Esophagus muscularis mucosa (tissue), 4 donors: ENCODE data around the gene STK40.

Experiments
- CTCF ChIP-seq, 3 experiments: fragments of 200-600 bp in 2 of 3; fragments of 450-650 bp in 1 of 3; sonication (generic) in 2 of 3; IDR thresholded peaks; one replicate each; pipeline ENCODE4 v1.5.1; 2017 to 2019; ENCODE audit warnings: antibody characterized with exemption in 3 of 3, mild to moderate bottlenecking in 2 of 3, moderate library complexity in 1 of 3
- EP300 ChIP-seq: sonication (generic); formaldehyde crosslinking; IDR thresholded peaks from one replicate; pipeline ENCODE4 v1.6.1; 2017; ENCODE audit warnings: antibody characterized with exemption
- POLR2A ChIP-seq: fragments of 450-650 bp; IDR thresholded peaks from one replicate; pipeline ENCODE4 v1.6.1; 2017; ENCODE audit warnings: antibody characterized with exemption, moderate library complexity, mild to moderate bottlenecking, low read depth
- POLR2AphosphoS5 ChIP-seq, 2 donors: sonication (generic); formaldehyde crosslinking; IDR thresholded peaks; one replicate each; pipeline ENCODE4 v1.6.1; 2017; ENCODE audit warnings: antibody characterized with exemption in 2 of 2

DNA sequence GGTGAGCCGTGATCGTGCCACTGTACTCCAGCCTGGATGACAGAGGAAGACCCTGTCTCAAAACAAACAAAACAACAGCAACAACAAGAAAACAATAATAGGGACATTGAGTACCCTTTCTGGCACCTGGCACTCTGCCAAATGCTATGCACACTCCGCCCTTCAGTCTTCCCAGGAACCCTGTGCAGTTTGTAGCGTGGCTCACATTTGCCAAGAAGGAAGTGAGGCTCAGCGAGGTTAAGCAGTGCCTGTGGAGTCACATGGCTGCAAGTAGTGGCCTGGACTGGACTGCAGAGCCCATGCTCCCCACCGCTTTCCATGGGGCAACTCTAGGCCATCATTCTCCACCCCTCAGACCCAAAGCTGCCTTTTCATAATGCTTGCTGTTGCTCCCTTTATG lies 57.0 kb downstream of the STK40 start:
- TF ChIP-seq CTCF (IDR thresholded peaks at IDR 0.05) (no peak), POLR2A (no peak), POLR2AphosphoS5 (IDR thresholded peaks at IDR 0.05) (peak; percentile 18 to 26), EP300 (no peak)
